DND-41 (cell line): Measurements from ENCODE around the gene PSMD3.

Experiments used
- ATAC-seq: fragments of 200-7000 bp; cut with Tn5 transposase; 3 replicates; pipeline ENCODE4 v1.9.1; 2021; ENCODE audit warnings: low read depth; ENCODE audit not compliant: insufficient read depth
- DNase-seq: peaks from one replicate; pipeline ENCODE4 v3.0.0-alpha.2; 2020
- H2AFZ ChIP-seq: 2 replicates; pipeline ENCODE4 v1.6.0; 2012; ENCODE audit warnings: low read depth, low read length
- H3K27ac ChIP-seq: 2 replicates; pipeline ENCODE4 v1.5.1; 2012; ENCODE audit warnings: low read length, inconsistent platforms
- H3K27me3 ChIP-seq: fragments of 200-600 bp; sonication (generic); 2 replicates; pipeline ENCODE4 v1.6.0; 2012; ENCODE audit warnings: low read length, mild to moderate bottlenecking, inconsistent platforms; ENCODE audit not compliant: insufficient read depth, poor library complexity
- H3K36me3 ChIP-seq: 2 replicates; pipeline ENCODE4 v1.5.1; 2012; ENCODE audit warnings: low read length, inconsistent platforms; ENCODE audit not compliant: insufficient read depth
- H3K4me1 ChIP-seq: 2 replicates; pipeline ENCODE4 v1.5.1; 2012; ENCODE audit warnings: mild to moderate bottlenecking, low read length; ENCODE audit not compliant: insufficient read depth
- H3K4me2 ChIP-seq: 2 replicates; pipeline ENCODE4 v1.6.0; 2012; ENCODE audit warnings: mild to moderate bottlenecking, moderate library complexity, low read length, inconsistent platforms; ENCODE audit not compliant: insufficient read depth
- H3K4me3 ChIP-seq, 2 experiments: fragments of 200-600 bp in 1 of 2; shearing (Covaris generic) in 1 of 2; 2 replicates each; pipeline ENCODE4 v1.5.1; 2012 to 2016; ENCODE audit warnings: inconsistent platforms in 2 of 2, low read length in 2 of 2, mild to moderate bottlenecking in 2 of 2, low read depth in 1 of 2, moderate library complexity in 1 of 2
- H3K79me2 ChIP-seq: 2 replicates; pipeline ENCODE4 v1.6.0; 2012; ENCODE audit warnings: low read length, inconsistent platforms; ENCODE audit not compliant: insufficient read depth
- H3K9ac ChIP-seq: 2 replicates; pipeline ENCODE4 v1.6.0; 2012; ENCODE audit warnings: low read depth, mild to moderate bottlenecking, inconsistent platforms, low read length, moderate library complexity
- H3K9me3 ChIP-seq: 2 replicates; pipeline ENCODE4 v1.5.1; 2012; ENCODE audit warnings: low read length, moderate library complexity, mild to moderate bottlenecking, inconsistent platforms; ENCODE audit not compliant: insufficient read depth, severe bottlenecking
- H4K20me1 ChIP-seq: 2 replicates; pipeline ENCODE4 v1.6.0; 2012; ENCODE audit warnings: low read length; ENCODE audit not compliant: insufficient read depth
- CTCF ChIP-seq: IDR thresholded peaks from 2 replicates; pipeline ENCODE4 v1.5.1; 2012; ENCODE audit warnings: borderline replicate concordance, low read length, moderate library complexity, mild to moderate bottlenecking; ENCODE audit not compliant: poor library complexity, severe bottlenecking; ENCODE audit errors: extremely low read depth
- EZH2 ChIP-seq: IDR thresholded peaks from 3 replicates; pipeline ENCODE4 v1.6.1; 2012; ENCODE audit warnings: borderline replicate concordance, low read depth, mild to moderate bottlenecking, moderate library complexity, low read length, inconsistent platforms; ENCODE audit not compliant: severe bottlenecking

PSMD3 gene

GRCh38 chr17:40035162-40035559, 54.6 kb downstream of the PSMD3 start:
- Histone ChIP-seq H3K79me2 (no peaks in the 10 kb centered on the region), H3K27ac (no peak overlapping the region), H3K9ac (no peak overlapping the region), H3K27me3 (no peaks in the 10 kb centered on the region), H2AFZ (no peak overlapping the region), H3K4me2 (no peak overlapping the region), H3K4me3 (no peak overlapping the region), H3K4me1 (no peaks in the 10 kb centered on the region), H3K36me3 (peaks cover 61% of the 10 kb centered on the region), H3K9me3 (no peaks in the 10 kb centered on the region), H4K20me1 (no peaks in the 10 kb centered on the region; the same call in 1 of the 2 replicates)
- ATAC-seq (no peak), DNase-seq (no peak)
- TF ChIP-seq CTCF = peak; percentile 64
- no peak for TF ChIP-seq EZH2

GRCh38 chr17:40038882-40039513, 58.4 kb downstream of the PSMD3 start:
- H3K36me3 ChIP-seq = peaks cover 32% of the 10 kb centered on the region
- H3K79me2 ChIP-seq = no peaks in the 10 kb centered on the region
- no peak overlapping the region for H3K27ac ChIP-seq
- H3K4me3 ChIP-seq = no peak overlapping the region
- no peaks in the 10 kb centered on the region for H4K20me1 ChIP-seq
- ATAC-seq = no peak
- peak; percentile 46 for TF ChIP-seq CTCF
- no peak for TF ChIP-seq EZH2
- no peak overlapping the region for H3K4me2 ChIP-seq
- DNase-seq = no peak
- H3K9ac ChIP-seq = no peak overlapping the region
- H3K9me3 ChIP-seq = no peaks in the 10 kb centered on the region
- no peaks in the 10 kb centered on the region for H3K27me3 ChIP-seq
- no peaks in the 10 kb centered on the region for H3K4me1 ChIP-seq
- no peak overlapping the region for H2AFZ ChIP-seq

- Histone ChIP-seq H3K27ac (no peak overlapping the region), H3K4me3 (no peak overlapping the region), H3K36me3 (peaks cover 11% of the 10 kb centered on the region), H3K9ac (no peak overlapping the region), H3K79me2 (no peaks in the 10 kb centered on the region), H3K4me2 (no peak overlapping the region), H3K4me1 (no peaks in the 10 kb centered on the region), H2AFZ (no peak overlapping the region), H3K9me3 (no peaks in the 10 kb centered on the region), H3K27me3 (no peaks in the 10 kb centered on the region), H4K20me1 (no peaks in the 10 kb centered on the region)
- TF ChIP-seq CTCF (no peak), EZH2 (no peak)
- DNase-seq (no peak), ATAC-seq (no peak)
These were observed 60.6 kb downstream of the PSMD3 start for GRCh38 chr17:40041196-40041595.
